ENCODE measurements around the gene MT2A.

DNA sequence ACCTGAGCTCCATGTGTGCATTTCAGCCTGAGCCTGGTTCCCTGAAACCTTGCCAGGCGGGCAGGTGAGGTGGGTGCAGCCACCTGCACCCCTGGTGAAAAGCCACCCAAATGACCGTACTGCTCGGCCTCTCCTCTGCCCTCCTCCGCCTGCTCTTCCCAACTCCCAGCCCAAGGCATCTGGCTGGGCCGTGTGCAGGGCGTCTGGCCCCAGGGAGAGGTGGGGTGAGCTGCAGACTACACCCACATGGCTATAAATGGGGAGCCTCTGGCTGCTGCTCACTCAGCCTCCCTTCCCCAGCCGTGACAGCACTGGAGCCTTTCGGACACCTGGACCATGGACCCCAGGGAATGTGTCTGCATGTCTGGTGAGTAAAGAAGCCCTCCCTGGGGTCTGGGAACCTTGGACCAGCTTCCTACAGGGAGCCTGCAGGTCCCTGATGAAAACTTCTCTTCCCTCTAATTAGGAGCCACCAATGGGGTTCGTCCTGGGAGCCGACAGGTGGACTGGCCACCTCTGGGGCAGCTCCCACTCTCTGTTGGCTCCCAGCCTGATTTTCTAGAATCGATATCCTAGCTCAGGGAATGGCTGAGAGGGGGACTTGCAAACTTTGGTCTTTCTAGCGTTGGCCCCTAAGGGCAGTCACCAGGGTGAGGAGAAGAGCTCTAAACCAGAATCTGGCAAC, 43.4 kb upstream of the MT2A start, which contains the start of gene MT4:
- TF ChIP-seq, protein P1, sequence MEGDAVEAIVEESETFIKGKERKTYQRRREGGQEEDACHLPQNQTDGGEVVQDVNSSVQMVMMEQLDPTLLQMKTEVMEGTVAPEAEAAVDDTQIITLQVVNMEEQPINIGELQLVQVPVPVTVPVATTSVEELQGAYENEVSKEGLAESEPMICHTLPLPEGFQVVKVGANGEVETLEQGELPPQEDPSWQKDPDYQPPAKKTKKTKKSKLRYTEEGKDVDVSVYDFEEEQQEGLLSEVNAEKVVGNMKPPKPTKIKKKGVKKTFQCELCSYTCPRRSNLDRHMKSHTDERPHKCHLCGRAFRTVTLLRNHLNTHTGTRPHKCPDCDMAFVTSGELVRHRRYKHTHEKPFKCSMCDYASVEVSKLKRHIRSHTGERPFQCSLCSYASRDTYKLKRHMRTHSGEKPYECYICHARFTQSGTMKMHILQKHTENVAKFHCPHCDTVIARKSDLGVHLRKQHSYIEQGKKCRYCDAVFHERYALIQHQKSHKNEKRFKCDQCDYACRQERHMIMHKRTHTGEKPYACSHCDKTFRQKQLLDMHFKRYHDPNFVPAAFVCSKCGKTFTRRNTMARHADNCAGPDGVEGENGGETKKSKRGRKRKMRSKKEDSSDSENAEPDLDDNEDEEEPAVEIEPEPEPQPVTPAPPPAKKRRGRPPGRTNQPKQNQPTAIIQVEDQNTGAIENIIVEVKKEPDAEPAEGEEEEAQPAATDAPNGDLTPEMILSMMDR (IDR thresholded peaks at IDR 0.05; ENCODE audit: poor library complexity), result no peak
- no peak for TF ChIP-seq EZH2 (IDR thresholded peaks at IDR 0.05; ENCODE audit: borderline replicate concordance)
